SKM-1 (cell line): Measurements from ENCODE around the gene KCNJ12.

Source experiments
- DNase-seq: peaks from one replicate; lab custom pipeline; 2025; ENCODE audit not compliant: unreplicated experiment; lab: John Stamatoyannopoulos, UW

KCNJ12 gene

GRCh38 chr17:21463779-21464407 lies 87.7 kb downstream of the KCNJ12 start:
- no peak for DNase-seq

- no peak for DNase-seq
These were observed 88.5 kb downstream of the KCNJ12 start for GRCh38 chr17:21464611-21465021.

- no peak for DNase-seq
These were observed 90.4 kb downstream of the KCNJ12 start for GRCh38 chr17:21466550-21466949.

GRCh38 chr17:21467196-21467595 lies 91.0 kb downstream of the KCNJ12 start:
- no peak for DNase-seq

GRCh38 chr17:21467739-21468490 lies 91.8 kb downstream of the KCNJ12 start:
- no peak for DNase-seq
